ENCODE measurements around the gene HOXD11. TPM values are rescaled to one million over a fixed set of nuclear protein-coding genes. Genes with fewer than 3 reads are reported as not detected.

Gene HOXD11
- total RNA-seq, 2 donors from 2014 or later, result not detected

DNA sequence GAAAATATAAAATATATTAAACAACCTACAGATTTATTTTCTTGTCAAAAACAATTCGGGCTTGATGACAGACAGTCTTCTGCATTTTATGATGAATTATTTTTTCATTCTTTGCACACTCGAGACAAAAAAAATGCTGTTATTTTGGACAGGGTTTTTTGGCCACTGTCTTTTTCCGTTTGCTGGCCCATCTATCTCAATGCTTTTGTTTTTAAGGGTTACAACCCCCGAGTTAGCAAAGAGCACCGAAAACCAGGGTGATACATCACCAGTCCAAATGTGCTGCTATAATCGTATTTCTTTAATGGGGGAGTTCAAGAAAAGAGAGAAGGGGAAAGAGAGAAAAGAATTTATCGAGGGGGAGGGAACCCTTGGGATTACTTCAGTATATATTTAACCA, 31.0 kb upstream of the HOXD11 start:
- H3K4me1 ChIP-seq, result peaks cover 0 to 18% of the 10 kb centered on the region in 2 donors
- H3K27ac ChIP-seq, result no peak overlapping the region
- TF ChIP-seq, protein P1, sequence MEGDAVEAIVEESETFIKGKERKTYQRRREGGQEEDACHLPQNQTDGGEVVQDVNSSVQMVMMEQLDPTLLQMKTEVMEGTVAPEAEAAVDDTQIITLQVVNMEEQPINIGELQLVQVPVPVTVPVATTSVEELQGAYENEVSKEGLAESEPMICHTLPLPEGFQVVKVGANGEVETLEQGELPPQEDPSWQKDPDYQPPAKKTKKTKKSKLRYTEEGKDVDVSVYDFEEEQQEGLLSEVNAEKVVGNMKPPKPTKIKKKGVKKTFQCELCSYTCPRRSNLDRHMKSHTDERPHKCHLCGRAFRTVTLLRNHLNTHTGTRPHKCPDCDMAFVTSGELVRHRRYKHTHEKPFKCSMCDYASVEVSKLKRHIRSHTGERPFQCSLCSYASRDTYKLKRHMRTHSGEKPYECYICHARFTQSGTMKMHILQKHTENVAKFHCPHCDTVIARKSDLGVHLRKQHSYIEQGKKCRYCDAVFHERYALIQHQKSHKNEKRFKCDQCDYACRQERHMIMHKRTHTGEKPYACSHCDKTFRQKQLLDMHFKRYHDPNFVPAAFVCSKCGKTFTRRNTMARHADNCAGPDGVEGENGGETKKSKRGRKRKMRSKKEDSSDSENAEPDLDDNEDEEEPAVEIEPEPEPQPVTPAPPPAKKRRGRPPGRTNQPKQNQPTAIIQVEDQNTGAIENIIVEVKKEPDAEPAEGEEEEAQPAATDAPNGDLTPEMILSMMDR (IDR thresholded peaks at IDR 0.05), result no peak
- no peak for DNase-seq (ENCODE audit: low spot score)
- peaks cover 0 to 6% of the 10 kb centered on the region in 2 donors for H3K9me3 ChIP-seq
- H3K27me3 ChIP-seq, result peaks cover 67 to 82% of the 10 kb centered on the region in 2 donors
- no peaks in the 10 kb centered on the region for H3K36me3 ChIP-seq
- no peak overlapping the region for H3K4me3 ChIP-seq

DNA sequence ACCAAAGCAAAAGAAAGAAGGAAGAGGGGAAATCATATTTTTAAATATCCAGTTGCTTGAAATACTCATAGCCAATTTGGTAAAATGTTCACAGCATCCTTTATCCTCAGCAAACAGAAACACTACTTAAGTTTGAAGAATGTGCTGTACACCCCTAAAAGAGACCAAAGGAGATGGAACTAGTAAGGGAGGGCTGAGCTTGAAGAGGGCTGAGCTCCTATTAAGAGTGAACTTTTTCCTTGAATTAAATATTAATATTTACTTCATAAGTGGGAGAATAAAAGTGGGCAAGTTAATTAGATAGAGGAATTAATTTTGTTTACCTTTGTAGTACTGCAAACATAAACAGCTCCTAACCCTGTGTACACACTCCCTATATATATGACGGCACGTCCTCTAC, 30.3 kb upstream of the HOXD11 start:
- no peak for DNase-seq (ENCODE audit: low spot score)
- Histone ChIP-seq H3K4me1 (peaks cover 0 to 18% of the 10 kb centered on the region in 2 donors), H3K27me3 (peaks cover 74 to 87% of the 10 kb centered on the region in 2 donors), H3K9me3 (peaks cover 0 to 6% of the 10 kb centered on the region in 2 donors), H3K27ac (no peak overlapping the region), H3K36me3 (no peaks in the 10 kb centered on the region), H3K4me3 (no peak overlapping the region)
- TF ChIP-seq, protein P1 (IDR thresholded peaks at IDR 0.05), result no peak

GRCh38 chr2:176078541-176079284, 28.4 kb upstream of the HOXD11 start:
- peaks cover 72 to 87% of the 10 kb centered on the region in 2 donors for H3K27me3 ChIP-seq

GRCh38 chr2:176079285-176079830, 27.7 kb upstream of the HOXD11 start:
- peaks cover 0 to 6% of the 10 kb centered on the region in 2 donors for H3K9me3 ChIP-seq
- DNase-seq (ENCODE audit: low spot score), result no peak
- H3K27ac ChIP-seq, result no peak overlapping the region
- peak overlapping the region in 1 of 2 donors; percentile 35 for H3K4me3 ChIP-seq
- H3K27me3 ChIP-seq, result peaks cover 69 to 85% of the 10 kb centered on the region in 2 donors
- H3K4me1 ChIP-seq, result peaks cover 0 to 28% of the 10 kb centered on the region in 2 donors
- TF ChIP-seq, protein P1 (IDR thresholded peaks at IDR 0.05), result no peak
- H3K36me3 ChIP-seq, result no peaks in the 10 kb centered on the region

More at GRCh38 chr2:176078541-176079284, 28.4 kb upstream of the HOXD11 start:
- Histone ChIP-seq H3K27ac (no peak overlapping the region), H3K36me3 (no peaks in the 10 kb centered on the region), H3K9me3 (peaks cover 0 to 6% of the 10 kb centered on the region in 2 donors), H3K4me3 (no peak overlapping the region), H3K4me1 (peaks cover 0 to 28% of the 10 kb centered on the region in 2 donors)
- no peak for DNase-seq (ENCODE audit: low spot score)
- TF ChIP-seq, protein P1 (IDR thresholded peaks at IDR 0.05), result no peak

DNA sequence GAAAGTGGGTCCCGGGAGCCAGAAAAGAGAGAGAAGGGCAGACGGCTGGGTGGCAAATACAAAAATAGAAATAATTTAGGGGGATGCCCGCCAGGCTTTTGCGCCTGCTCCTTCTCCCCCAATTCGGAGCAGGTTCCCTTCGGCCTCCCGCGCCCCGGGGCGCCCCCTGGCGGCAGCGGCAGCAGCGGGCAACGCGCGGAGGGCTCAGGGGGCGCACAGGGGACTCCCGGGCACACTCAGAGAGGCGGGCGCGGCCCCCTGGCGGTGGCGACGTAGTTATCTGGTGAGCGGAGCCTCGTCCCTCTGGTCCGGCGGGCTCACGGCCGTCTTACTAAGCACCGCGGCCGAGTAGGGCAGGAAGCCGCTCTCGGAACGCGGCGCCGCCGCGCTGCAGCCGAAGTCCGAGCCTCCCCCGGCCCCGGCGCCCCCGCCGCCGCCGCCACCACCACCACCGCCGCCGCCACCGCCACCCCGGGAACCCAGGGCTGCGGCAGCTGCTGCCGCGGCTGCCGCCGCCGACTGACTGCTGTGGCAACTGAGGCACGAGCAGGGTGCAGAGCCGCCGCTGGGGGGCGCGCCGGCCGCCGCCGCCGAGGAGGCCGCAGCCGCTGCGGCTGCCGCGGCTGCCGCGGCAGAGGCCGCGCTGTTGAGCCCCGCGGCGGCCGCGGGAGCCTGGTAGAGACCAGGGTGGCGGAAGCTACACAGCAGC, 27.1 kb upstream of the HOXD11 start:
- H3K27ac ChIP-seq, result no peak overlapping the region
- DNase-seq (ENCODE audit: low spot score), result peak; percentile 54
- H3K36me3 ChIP-seq, result no peaks in the 10 kb centered on the region
- peaks cover 0 to 30% of the 10 kb centered on the region in 2 donors for H3K4me1 ChIP-seq
- H3K27me3 ChIP-seq, result peaks cover 65 to 80% of the 10 kb centered on the region in 2 donors
- TF ChIP-seq, protein P1 (IDR thresholded peaks at IDR 0.05), result peak; percentile 71 to 79
- peak overlapping the region in 1 of 2 donors; percentile 35 for H3K4me3 ChIP-seq
- H3K9me3 ChIP-seq, result peaks cover 0 to 6% of the 10 kb centered on the region in 2 donors

Measured in right atrium auricular region (tissue), 2 donors.